HUES6 (cell line): Measurements from ENCODE around the gene SDF2L1.
"Not testable (repeated sequence)": the region's sequence is repeated elsewhere in the genome, so short reads cannot be mapped to it uniquely, and the experiment has no call there.

Experiments
- H3K27ac ChIP-seq: 2 replicates; pipeline ENCODE4 v1.7.0; 2013; ENCODE audit warnings: low read depth, mild to moderate bottlenecking, low read length, inconsistent platforms
- H3K27me3 ChIP-seq: 2 replicates; pipeline ENCODE4 v1.6.1; 2013; ENCODE audit warnings: low read length; ENCODE audit not compliant: control insufficient read depth, insufficient read depth
- H3K36me3 ChIP-seq: 2 replicates; pipeline ENCODE4 v1.6.1; 2013; ENCODE audit warnings: low read length; ENCODE audit not compliant: control insufficient read depth, insufficient read depth
- H3K4me1 ChIP-seq: 2 replicates; pipeline ENCODE4 v1.6.1; 2013; ENCODE audit warnings: low read length; ENCODE audit not compliant: control insufficient read depth, insufficient read depth
- H3K4me3 ChIP-seq: 2 replicates; pipeline ENCODE4 v1.5.1; 2013; ENCODE audit warnings: low read depth, low read length
- H3K9ac ChIP-seq: one replicate; pipeline ENCODE4 v1.6.1; 2013; ENCODE audit warnings: mild to moderate bottlenecking, low read length
- H3K9me3 ChIP-seq: 2 replicates; pipeline ENCODE4 v1.6.1; 2013; ENCODE audit warnings: low read depth, low read length; ENCODE audit not compliant: control insufficient read depth, insufficient read depth

Gene SDF2L1

DNA sequence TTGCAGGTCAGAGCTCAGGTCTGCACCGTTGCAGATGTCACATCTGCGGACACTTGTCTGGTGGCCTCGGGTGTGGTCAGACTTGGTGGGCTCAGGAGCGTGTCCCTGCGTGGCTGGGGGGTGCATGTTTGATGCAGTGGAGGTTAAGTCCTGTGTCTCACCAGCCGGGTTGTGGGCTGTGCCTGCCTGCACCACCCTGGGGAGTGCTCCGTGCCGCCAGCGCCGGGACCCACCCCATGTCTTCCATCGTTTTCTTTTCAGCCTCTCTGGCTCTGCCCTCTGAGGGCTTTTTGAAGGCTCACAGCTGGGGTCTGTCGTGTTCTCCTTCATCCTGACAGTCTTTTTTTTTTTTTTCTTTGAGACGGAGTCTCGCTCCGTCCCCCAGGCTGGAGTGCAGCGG, 49.7 kb downstream of the SDF2L1 start:
- Histone ChIP-seq H3K27ac (no peak overlapping the region), H3K4me1 (no peaks in the 10 kb centered on the region), H3K9ac (no peak overlapping the region), H3K4me3 (no peak overlapping the region), H3K36me3 (peaks cover 56% of the 10 kb centered on the region), H3K9me3 (no peaks in the 10 kb centered on the region), H3K27me3 (no peaks in the 10 kb centered on the region)

- H3K4me3 ChIP-seq, H3K4me1 ChIP-seq, H3K9ac ChIP-seq, H3K27ac ChIP-seq, H3K9me3 ChIP-seq, H3K27me3 ChIP-seq: not testable (repeated sequence)
- H3K36me3 ChIP-seq = peaks cover 59% of the 10 kb centered on the region
Observed at GRCh38 chr22:21692856-21693255, 50.8 kb downstream of the SDF2L1 start.

GRCh38 chr22:21693333-21693998, 51.4 kb downstream of the SDF2L1 start:
- Histone ChIP-seq H3K9ac (no peak overlapping the region), H3K4me3 (no peak overlapping the region), H3K27ac (no peak overlapping the region), H3K36me3 (peaks cover 56% of the 10 kb centered on the region), H3K9me3 (no peaks in the 10 kb centered on the region), H3K4me1 (no peaks in the 10 kb centered on the region), H3K27me3 (no peaks in the 10 kb centered on the region)
